ENCODE measurements around the gene TOP3B. TPM values are rescaled to one million over a fixed set of nuclear protein-coding genes. Genes with fewer than 3 reads are reported as not detected.

TOP3B gene
- total RNA-seq, 1 experiment from 2014 or later: 42.4 TPM

DNA sequence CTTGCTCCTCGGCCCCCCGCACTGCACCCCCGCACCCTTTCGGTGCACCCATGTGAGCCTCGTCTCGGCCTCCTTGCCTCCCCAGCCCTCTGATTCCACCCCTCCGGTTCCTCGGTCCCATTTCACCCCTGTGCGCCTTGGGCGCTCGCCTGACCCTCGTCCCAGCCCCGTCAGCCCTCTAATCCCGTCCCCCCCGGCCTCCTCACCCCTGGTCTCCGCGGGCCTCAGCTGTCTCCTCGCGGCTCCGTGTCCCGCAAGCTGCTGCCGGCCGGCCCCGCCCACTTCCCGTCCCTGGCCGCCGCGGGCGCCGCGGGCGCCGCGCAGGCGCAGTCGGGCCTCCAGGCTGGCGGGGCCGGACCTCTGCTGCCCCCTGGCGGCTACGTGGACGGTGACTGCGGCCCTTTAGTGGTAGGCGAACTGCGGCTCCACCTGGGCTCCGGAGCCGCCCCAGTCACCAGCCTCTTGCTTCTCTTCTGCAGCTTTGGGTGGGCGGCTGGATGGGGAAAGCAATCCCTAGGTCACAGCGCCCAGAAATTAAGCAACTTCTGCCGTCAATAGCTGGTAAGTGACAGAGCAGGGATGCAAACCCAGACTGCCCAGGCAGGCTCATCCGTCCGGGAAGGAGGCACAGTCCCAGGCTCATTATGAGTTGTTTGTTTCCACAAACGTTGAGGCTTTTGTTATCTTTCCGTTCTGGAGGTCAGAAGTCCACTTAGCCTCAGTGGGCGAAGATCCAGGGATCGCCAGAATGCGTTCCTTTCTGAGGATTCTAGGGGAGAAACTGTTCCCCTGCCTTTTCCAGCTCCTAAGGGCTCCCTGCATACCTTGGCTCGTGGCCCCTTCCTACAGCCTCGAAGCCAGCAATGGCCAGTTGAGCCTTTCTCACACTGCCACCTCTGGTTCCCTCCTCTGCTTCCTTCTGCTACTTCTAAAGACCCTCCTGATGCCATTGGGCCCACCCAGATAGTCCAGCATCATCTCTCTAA, 29.7 kb downstream of the TOP3B start, which contains the start of gene PPM1F:
PPM1F (minus strand) TSS at position 263 of the 986 bp plus-strand sequence. CDS start 6,800 bp downstream, outside the sequence.
- H3F3A ChIP-seq (ENCODE audit: low read length, unreplicated experiment): no peaks in the 10 kb centered on the region
- no peaks in the 10 kb centered on the region for H4K20me1 ChIP-seq (ENCODE audit: low read length)
- H3K4me1 ChIP-seq (ENCODE audit: insufficient read depth, low read length): no peaks in the 10 kb centered on the region
- intact Hi-C loops (cut with micrococcal nuclease): loop anchor here (2.0 kb wide), 1 partner anchor 14 kb away; no protein-coding TSS in a partner anchor
- peak within 1 kb of the TSS; percentile 85 for H3K4me3 ChIP-seq (ENCODE audit: low read length)
- H3K27ac ChIP-seq (ENCODE audit: low read length): no peak within 1 kb of the TSS
- H3K79me2 ChIP-seq (ENCODE audit: low read length): peaks cover 24% of the 10 kb centered on the region
- H3K9me3 ChIP-seq (ENCODE audit: low read length): no peaks in the 10 kb centered on the region
- no TSS peak for BruUV-seq (replicated peaks)
- H3K9ac ChIP-seq (ENCODE audit: low read length): peak within 1 kb of the TSS; percentile 81
- peak within 1 kb of the TSS; percentile 61; the same call in 1 of the 2 replicates for H2AFZ ChIP-seq (ENCODE audit: low read length)
- no peaks in the 10 kb centered on the region for H3K36me3 ChIP-seq (ENCODE audit: low read depth, low read length)
- H3K27me3 ChIP-seq (ENCODE audit: low read length): no peaks in the 10 kb centered on the region
- TF ChIP-seq EZH2phosphoT487 (IDR thresholded peaks at IDR 0.05; ENCODE audit: borderline replicate concordance, low read length) (no peak), EZH2 (IDR thresholded peaks at IDR 0.05; ENCODE audit: low read length, unreplicated experiment) (no peak)
- TF ChIP-seq, protein P1, sequence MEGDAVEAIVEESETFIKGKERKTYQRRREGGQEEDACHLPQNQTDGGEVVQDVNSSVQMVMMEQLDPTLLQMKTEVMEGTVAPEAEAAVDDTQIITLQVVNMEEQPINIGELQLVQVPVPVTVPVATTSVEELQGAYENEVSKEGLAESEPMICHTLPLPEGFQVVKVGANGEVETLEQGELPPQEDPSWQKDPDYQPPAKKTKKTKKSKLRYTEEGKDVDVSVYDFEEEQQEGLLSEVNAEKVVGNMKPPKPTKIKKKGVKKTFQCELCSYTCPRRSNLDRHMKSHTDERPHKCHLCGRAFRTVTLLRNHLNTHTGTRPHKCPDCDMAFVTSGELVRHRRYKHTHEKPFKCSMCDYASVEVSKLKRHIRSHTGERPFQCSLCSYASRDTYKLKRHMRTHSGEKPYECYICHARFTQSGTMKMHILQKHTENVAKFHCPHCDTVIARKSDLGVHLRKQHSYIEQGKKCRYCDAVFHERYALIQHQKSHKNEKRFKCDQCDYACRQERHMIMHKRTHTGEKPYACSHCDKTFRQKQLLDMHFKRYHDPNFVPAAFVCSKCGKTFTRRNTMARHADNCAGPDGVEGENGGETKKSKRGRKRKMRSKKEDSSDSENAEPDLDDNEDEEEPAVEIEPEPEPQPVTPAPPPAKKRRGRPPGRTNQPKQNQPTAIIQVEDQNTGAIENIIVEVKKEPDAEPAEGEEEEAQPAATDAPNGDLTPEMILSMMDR (conservative IDR thresholded peaks at IDR 0.05; ENCODE audit: low read depth, low read length): peak; percentile 70
- ChIA-PET CTCF (interaction anchor here (0.6 to 1.4 kb wide), 4 partner anchors 15 to 85 kb away, joined by 3 to 10 read pairs (median 3); partner anchors contain the start of gene MAPK1), POLR2A (ENCODE audit: unreplicated experiment) (no interaction called here)
- no peaks in the 10 kb centered on the region for H3K9me2 ChIP-seq (replicated peaks; ENCODE audit: low read length)
- DNase-seq: peak; percentile 76
- ATAC-seq: peak; percentile 76
- H3K4me2 ChIP-seq (ENCODE audit: low read length): peak within 1 kb of the TSS; percentile 85

DNA sequence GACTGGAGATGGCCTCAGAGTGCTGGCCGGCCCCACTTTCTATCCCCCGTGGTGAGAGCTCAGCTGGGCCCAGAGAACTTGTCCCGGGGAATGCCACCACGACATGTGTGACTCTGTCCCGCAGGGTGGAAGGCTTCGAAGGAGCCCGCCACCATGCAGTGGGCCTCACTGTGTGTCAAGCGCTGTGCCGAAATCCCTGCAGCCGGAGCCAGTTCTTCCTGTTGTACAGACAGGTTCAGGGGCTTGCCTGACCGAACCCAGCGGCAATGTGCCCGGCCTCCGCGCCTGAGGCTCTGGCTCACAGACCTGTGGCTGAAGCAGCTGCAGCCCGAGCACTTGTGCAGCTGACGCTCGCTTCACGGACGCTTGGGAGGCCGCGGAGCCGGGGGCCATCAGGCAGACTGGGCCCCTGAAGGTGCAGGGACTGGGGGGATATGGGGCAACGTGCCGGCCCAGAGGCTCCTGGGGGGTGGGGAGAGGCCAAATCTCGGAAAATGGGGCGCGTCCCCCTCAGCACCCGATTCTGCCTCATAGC, 30.6 kb downstream of the TOP3B start:
- intact Hi-C loops (cut with micrococcal nuclease): loop anchor here (2.0 kb wide), 1 partner anchor 13 kb away; no protein-coding TSS in a partner anchor
- Histone ChIP-seq H2AFZ (ENCODE audit: low read length) (peak overlapping the region; percentile 55; the same call in 1 of the 2 replicates), H3K4me1 (ENCODE audit: insufficient read depth, low read length) (no peaks in the 10 kb centered on the region), H3K36me3 (ENCODE audit: low read depth, low read length) (no peaks in the 10 kb centered on the region), H3K4me2 (ENCODE audit: low read length) (peak overlapping the region; percentile 85), H3K9ac (ENCODE audit: low read length) (peak overlapping the region; percentile 81), H3K27me3 (ENCODE audit: low read length) (no peaks in the 10 kb centered on the region), H3K9me3 (ENCODE audit: low read length) (no peaks in the 10 kb centered on the region), H3K79me2 (ENCODE audit: low read length) (peaks cover 31% of the 10 kb centered on the region), H3K27ac (ENCODE audit: low read length) (no peak overlapping the region), H3F3A (ENCODE audit: low read length, unreplicated experiment) (no peaks in the 10 kb centered on the region), H4K20me1 (ENCODE audit: low read length) (no peaks in the 10 kb centered on the region), H3K9me2 (replicated peaks; ENCODE audit: low read length) (no peaks in the 10 kb centered on the region), H3K4me3 (ENCODE audit: low read length) (peak overlapping the region; percentile 85)
- POLR2A ChIA-PET (ENCODE audit: unreplicated experiment): no interaction called here
- CTCF ChIA-PET: interaction anchor here (0.7 to 1.4 kb wide), 3 partner anchors 14 to 25 kb away, joined by 3 to 10 read pairs (median 3); no protein-coding TSS in a partner anchor
- ATAC-seq (peak; percentile 63), DNase-seq (peak; percentile 52)
- TF ChIP-seq, protein P1 (conservative IDR thresholded peaks at IDR 0.05; ENCODE audit: low read depth, low read length): no peak
- no peak for TF ChIP-seq EZH2phosphoT487 (IDR thresholded peaks at IDR 0.05; ENCODE audit: borderline replicate concordance, low read length)
- no peak for TF ChIP-seq EZH2 (IDR thresholded peaks at IDR 0.05; ENCODE audit: low read length, unreplicated experiment)
- BruUV-seq (replicated peaks): no TSS peak

All from PC-3 (cell line).